ENCODE results near the gene KCNJ9.

Gene KCNJ9

DNA sequence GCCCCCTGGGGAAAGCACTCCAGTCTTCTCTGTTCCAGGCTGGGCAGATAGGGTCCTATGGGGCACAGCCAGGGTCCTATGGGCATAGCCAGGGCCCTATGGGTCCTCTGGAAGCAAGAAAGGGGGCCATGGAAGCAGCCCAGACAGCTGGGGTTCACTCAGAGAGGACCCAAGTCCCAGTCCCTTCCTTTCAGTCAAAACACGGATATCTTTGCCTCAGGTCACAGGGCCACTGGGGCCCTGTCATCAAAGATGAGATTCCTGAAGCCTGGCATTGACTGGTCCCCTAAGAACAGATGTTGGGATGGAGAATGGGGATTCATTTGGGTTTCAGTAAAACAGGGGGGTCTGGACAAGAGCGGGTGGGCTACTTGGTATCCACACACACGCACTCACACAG lies 8.5 kb downstream of the KCNJ9 start:
- no peak for DNase-seq

DNA sequence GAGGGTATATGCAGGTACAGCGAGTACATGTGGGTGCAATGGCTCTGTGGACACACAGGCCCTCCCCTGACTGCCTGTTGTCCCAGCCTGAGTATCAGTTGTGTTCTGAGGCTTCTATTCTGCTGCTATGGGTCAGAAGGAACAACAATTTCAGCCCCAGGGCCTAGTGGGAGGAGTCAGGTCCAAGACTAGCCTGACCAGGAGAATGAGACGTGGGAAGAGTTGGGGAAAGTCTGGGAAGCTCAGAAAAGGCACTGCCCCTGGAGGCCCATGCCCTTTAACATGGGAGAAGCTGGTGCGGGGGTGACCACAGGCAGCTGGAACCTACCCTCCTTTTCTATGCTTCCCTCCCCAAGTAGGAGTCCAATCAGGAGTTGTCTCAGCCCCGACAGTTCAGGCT lies 9.4 kb downstream of the KCNJ9 start:
- DNase-seq = no peak

GRCh38 chr1:160091666-160092223 lies 10.4 kb downstream of the KCNJ9 start:
- DNase-seq = no peak

DNA sequence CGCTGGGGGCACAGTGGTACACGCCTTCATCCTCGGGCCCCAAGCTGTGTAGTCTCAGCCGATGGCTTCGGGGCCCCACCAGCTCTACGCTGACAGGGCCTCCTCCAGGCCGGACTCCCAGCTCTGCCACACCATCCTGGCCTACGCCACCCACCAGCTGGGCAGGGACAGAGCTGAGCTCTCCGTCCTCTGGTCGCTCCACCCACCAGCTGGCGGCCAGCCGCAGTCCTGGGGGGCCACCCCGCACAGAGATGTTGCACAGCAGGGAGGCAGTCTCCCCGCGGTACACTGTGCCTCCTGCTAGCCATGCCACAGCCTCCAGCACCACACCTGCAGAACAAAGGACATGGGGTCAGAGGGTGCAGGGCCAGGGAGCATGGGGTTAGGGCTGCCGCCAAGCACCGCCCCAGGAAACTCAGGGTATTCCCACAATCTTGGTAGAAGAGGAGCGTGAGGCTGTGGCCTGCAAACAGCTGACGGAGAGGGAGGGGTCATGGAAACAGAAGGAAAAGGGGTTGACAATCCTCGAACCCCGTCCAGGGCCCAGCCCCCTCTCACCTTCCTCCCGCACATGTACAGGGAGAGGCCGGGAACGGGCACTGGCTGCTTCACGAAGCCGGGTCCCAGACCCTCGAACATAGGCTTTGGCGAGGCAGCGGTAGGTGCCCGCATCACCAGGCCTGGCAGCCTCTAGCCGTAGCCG lies 11.2 kb downstream of the KCNJ9 start:
- DNase-seq = no peak

DNA sequence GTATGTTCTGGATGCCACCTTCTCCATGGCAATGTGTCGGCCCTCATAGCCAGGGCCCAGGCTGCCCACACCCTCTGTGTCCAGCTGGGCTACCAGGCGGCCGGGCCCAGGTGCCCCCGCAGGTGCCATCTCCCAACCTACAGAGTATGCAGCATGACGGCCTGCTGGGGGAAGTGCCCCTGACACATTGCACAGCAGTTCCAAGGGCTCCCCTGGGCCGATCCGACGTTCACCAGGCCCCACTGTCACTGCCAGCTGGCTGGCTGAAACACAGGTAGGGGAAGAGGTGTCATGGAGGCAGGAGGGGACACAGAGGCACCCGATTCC lies 11.7 kb downstream of the KCNJ9 start:
- DNase-seq = no peak

- DNase-seq = no peak
Measured at GRCh38 chr1:160093624-160094290, 12.4 kb downstream of the KCNJ9 start.

GRCh38 chr1:160094291-160094625 lies 12.9 kb downstream of the KCNJ9 start:
- no peak for DNase-seq

GRCh38 chr1:160094806-160095205 lies 13.5 kb downstream of the KCNJ9 start:
- DNase-seq = no peak

DNA sequence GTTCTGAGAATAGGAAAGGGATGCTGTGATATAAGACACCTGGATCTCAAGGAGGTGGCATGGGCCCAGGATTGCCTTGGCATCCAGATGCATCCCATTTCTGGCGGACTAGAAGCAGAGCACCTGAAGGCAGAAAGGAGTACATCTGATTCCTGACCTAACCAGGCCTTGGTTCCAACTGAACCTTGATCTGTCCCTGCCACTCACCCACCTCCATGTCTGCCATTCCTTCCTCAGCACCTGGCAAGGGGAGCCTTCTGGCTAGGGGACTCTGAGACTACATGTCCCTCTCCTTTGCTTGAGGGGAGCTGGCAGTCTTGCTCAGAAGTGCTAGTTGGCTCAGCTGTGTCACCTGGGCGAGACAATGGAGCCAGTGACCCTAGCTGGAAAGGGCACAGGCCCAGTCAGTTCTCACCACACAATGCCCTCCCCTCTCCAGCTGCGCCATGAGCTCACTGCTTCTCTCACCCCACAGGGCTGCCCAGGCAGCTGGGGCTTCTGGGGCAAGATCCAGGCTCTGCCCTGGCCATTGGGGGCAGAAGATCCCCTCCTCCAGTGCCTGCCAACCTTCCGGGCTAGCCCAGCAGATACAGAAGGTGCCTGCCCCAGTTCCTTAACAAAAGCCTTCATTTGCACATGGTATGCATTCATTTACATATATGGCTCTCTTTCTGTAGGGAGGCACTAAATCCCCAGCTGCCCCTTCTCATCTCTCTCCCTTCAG lies 14.2 kb downstream of the KCNJ9 start:
- DNase-seq = no peak

DNA sequence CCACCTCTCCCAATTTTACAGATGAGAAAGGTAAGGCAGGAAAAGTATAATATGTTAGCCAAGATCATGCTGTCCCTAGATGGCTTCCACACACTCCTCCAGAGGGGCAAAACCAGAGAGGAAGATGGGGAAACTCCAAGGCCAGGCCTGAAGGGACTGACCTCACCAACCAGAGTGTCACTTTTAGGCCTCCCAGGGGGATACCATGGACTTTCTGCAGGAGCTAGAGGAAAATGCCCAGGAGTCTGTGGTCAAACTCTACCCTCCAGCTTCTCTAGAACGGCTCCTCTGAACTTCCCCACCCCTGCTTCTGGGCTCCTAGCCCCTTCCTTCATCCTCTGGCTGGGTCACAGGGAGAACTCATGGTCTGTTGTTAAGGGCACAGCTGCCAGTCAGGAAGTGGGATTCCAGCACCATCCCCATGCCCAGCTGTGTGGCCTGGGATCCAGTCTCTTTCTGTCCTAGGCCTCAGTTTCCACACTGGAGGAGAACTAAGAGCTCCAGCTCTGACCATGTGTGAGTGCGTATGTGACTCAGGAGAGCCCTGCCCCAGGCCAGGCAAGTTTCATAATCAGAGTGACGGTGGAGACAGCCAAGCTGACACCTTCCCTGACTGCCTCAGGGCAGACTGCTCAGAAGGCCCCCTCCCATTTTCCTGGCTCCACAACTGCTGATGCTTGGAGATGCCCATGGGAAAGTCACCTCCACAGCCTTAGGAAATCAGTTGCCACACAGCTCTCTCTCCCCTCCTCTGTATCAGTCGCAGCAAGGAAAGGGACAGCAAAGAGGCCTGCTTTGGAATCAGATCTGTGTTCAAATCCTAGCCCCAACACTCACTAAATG lies 15.2 kb downstream of the KCNJ9 start:
- no peak for DNase-seq

DNA sequence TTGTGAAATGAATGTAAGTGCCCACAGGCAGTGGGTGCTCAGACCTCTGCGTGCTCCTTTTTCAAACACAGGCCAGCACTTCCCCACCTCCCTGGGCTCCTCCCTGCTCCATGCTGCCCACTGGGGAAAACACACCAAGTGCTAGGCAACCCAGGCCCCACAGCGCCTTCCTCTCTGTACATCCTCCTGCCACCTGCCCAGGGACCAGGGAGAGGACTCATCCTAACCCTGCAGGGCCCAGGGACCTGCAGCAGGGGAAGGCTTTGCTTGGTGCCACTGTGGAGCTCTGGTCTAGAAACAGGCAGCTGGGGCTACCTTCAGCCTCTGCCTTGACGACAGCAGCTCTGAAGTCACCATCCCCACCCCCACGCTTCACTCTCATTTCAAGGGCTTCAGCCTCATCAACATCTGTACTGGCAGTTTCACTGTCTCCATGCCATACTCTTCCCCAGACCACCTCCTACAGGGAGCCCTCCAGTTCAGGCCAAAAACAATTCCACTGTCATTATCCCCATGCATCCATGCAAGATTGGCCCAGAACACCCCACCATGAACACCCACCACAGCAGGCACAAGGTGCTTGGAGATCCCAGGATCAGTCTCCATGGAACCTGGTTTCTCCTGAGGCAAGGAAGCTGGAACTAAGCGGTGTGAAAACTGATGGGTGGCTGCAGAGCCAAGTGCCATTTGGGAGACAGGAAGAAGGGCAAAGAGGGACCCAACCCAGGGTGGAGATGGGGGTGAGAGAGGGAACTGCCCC lies 16.0 kb downstream of the KCNJ9 start:
- DNase-seq = no peak

- DNase-seq = peak; percentile 39 to 71
Measured at GRCh38 chr1:160097911-160098851, 16.8 kb downstream of the KCNJ9 start, which contains the start of gene IGSF8. Gene IGSF8 (minus strand): TSS chr1:160098619. CDS start chr1:160098472, 147 bp downstream.

DNA sequence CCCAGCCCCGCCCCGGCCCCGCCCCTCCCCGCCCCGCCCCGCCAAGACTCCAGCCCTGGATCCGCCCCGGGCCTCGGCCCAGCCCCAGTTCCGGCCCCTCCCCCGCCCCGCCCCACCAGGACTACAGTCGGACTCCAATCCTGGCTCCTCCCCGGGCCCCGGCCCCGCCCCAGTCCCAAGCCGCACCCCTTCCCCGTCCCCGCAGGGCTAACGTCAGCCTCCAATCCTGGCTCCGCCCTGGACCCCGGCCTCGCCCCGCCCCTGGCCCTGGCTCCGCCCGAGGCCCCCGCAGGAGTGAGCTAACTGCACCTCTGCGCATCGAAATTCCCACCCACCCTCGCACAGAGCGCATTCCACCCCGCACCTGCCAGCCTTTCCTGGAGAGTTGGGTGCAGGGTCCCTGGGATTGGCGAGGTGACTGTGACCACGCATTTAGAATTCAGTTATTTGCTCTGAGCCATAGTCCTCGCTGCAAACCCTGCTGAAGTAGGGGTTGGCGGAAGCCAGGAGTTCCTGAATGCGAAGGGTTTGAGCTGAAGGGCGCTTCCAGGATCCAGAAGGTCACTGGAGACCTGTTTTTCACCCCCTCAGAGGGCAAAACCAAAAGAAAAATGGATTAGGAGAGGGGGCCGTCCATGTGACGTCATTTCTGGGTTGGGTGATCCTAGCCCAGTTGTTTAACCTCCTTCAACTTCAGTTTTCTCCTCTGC lies 17.7 kb downstream of the KCNJ9 start:
- peak; percentile 79 to 88 for DNase-seq

- no peak for DNase-seq
Measured at GRCh38 chr1:160099716-160100375, 18.5 kb downstream of the KCNJ9 start.

GRCh38 chr1:160101037-160101716 lies 19.8 kb downstream of the KCNJ9 start:
- DNase-seq = peak; percentile 49 to 82

- no peak for DNase-seq
Measured at GRCh38 chr1:160101717-160102522, 20.6 kb downstream of the KCNJ9 start.

GRCh38 chr1:160103658-160104408 lies 22.5 kb downstream of the KCNJ9 start:
- DNase-seq = no peak
